GM19455 (cell line): Measurements from ENCODE around the gene BCAS3.

Experiments used
- ATAC-seq: cut with Tn5 transposase; IDR thresholded peaks from one replicate; pipeline ENCODE4 v1.9.1; 2021; ENCODE audit not compliant: unreplicated experiment

BCAS3 gene

DNA sequence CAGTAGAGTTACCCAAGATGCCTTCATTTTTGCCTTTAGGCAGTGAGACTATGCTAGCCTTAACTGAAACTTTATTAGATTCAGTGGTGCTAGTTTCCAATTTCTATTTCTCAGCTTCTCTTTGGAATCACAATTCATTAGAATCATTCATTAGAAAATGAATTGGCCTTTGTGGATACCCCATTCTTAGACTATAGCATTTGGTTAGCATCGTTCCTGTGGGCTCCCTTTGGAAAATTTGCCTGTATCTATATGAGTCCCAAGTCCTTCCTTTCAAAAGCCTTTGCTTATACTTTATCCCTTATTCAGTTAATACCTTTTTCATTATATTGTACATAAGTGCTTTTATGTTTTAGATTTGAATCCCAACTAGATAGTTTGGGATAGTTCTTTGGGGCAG lies 535.0 kb downstream of the BCAS3 start:
- ATAC-seq: no peak

DNA sequence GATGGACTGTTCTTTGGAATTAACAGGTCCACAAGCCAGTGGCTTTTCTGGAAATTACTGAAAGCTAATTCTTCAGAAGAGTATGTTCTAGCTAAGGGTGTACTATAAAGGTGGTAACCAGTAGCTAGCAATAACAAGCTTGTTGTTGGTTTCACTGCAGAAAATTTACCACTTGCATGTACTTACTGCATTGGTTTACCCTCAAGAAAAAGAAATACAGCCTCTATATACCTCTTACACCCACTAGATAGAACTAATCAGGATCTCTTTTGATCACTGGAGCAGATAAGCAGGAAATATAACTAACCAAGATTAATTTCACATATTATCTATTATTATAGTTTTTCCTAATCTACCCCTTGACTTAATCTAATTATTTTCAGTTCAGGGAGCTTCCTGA lies 537.1 kb downstream of the BCAS3 start:
- ATAC-seq: no peak

DNA sequence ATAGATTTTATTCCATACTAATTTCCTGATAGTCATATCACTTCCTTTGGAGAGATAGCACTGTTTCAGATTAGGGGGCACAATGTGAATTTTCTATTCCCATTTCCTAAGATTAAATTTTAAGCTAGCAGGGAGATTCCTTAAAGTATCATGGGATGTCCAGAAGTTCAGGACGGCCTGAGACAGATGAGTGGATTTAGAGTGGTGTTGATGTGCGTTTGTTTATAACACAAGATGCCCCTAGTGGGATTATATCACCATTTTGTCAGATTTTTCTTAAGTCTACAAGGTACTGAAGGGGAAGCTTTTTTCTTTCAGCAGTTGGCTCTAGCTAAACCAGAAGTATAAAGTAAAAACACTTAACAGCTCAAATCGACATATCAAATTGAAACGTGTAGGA lies 538.4 kb downstream of the BCAS3 start:
- ATAC-seq: no peak

DNA sequence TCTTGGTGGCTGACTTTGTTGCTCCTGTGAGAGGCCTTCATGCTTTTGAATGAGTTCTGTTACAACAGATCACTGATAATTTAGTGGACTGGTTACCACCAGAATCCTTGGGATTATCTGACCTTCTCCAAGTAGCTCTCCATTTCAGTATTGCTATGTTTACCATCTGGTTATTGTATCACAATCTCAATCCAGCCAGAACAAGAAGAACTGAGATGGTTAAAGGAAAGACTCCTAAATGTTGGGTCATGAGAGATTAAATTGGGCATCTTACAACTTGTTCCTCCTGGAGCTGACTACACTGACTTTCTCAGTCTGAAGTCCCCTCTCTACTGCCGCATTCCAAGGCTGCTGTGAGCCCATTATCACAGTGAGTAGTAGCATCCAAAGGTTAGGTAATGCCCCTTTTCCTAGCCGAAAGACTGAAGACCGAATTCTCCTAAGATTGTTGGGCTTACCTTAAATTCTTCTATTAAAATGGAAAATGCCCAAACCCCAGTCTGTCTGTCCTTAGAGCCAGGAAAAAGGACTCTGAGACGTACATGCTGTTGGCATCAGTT lies 540.3 kb downstream of the BCAS3 start:
- no peak for ATAC-seq

DNA sequence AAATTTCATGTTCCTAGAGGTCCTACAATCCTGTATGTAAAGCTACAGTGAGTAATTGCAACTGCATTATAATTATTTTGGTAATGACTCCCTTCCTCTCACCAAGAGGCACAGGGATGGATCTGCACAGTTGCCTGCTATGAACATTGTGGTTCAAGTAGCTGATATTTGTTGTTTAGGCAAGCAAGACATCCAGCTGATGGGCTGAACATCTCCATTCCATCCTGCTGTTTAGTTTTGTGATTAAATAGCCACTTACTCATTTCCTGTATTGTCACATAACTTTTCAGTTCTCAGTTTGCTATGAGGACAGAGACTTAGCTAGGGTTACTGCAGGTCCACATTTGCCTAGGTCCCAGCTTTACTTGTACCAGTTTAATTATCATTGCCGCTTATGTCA lies 540.8 kb downstream of the BCAS3 start:
- no peak for ATAC-seq

DNA sequence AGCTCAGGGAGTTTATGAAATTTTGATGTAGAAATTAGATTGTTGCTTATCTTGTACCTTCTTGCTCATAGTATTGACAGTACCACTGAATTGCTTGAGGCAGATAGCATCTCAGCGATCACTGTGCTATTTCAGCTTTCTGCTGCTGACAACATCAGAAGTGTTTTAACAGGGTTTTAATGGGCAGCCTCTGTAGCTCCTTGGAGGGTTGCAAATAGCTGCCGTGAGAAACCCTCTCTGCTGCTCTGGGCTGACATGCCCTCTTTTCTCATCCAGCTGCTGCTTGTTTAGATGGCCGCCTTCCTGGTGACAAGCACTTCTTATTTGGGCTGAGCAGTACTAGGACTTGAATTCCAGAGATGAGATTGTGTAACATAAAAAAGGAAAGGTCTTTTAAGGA lies 541.8 kb downstream of the BCAS3 start:
- no peak for ATAC-seq

DNA sequence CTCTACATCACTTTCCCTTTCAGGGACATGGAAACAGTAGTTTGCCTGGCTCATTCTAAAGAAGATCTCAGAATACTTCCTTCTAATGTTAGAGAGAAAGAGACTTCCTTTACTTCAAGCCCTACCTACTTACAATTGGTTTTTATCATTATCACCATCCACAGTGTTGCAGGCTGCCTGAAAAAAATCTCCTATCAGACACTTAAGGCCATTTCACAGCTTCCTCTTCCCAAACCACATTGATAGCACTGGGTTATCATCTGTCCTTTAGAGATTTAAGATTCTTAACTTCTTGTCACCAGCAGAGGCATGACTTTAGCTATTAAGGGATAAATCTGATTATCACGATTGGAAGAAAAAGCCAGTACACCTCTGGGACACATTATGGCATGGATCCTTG lies 543.5 kb downstream of the BCAS3 start:
- no peak for ATAC-seq

DNA sequence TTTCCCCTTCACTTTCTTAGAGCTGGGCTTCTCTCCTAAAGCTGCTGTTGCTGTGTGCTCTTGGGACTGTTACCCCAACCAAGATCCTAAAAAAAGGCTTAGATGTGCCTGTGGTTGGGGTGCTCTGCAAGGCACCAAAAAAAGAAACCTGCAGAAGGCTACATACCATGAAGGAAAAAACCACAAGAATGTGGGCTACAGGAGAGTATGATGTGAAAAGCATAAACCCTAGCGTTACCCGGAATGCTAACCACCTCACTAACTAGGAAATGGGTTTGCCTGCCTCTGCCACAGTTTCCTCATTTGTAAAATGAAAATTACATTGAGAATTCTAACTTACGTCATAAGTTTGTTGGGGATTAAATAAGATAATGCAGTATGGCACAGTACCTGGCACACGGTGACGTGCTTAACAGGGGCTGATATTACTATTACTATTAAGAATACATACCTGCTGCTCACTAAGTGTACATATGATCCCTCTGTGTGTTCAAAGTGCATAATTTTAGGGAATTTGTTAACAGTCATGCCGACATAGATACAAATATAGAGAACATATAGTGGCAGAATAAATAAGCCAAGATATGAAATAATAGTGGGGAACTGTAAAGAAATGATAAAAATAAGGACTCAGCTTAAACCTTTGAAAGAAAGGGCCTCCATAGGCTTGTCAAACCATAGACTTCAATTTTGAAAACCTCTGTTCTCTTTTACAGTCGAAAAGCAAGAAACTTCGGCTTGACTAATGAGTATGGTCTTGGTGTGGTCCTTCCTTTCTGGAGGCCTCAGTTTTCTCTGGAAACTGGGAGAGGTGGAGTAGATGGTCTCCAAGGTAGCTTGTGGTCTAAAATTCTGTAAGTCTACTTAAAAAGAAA lies 544.2 kb downstream of the BCAS3 start:
- ATAC-seq: no peak

DNA sequence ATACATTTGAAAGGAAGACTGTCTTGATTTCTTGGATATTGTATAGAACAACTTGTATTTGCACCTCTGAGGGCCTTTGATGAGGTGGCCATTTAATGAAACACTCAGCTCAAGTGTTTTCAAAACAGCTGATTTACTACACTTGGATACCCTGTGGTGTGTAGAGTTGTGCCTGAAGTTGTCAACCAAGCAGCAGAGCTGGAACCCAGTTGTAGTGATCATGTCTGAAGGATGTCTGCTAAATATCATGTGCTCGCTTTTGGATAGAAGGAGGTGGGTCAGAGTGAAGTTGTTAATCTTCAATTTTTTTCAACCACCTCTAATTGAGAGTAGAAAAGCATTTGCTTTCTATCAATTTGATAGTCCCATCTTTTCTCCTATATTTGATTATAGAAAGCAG lies 546.1 kb downstream of the BCAS3 start:
- ATAC-seq: no peak

DNA sequence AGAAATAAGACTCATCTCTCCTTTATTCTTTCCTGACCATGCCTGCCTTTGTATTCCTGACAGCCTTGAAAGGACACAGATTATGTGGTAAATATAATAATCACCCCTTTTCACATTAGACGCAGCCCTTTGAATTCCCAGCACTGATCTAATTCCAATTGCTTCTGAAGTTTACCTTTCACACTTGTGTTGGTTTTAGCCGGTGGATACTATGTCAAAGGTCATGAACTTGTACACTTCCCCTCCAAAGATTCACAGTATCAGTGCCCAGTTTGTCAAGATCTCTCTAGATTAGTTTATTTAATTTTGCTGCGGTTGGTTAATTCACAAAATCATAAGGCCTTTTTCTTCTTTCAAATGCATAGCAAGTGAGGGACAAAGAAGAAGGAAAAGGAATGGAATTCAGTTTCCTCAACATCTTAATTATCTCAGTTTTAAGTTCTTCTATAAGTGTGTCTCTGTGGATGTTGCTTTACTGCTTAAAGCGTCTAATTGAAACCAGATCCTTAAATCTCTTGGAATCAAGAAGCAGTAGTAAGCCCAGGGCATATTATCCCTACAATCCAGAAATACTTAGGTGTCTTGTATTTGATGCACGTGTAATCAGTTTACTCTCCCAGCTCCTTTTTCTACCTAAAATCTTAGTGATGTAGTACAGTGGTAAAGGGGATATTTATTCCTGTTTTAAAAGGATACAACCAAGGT lies 547.7 kb downstream of the BCAS3 start:
- ATAC-seq: no peak

DNA sequence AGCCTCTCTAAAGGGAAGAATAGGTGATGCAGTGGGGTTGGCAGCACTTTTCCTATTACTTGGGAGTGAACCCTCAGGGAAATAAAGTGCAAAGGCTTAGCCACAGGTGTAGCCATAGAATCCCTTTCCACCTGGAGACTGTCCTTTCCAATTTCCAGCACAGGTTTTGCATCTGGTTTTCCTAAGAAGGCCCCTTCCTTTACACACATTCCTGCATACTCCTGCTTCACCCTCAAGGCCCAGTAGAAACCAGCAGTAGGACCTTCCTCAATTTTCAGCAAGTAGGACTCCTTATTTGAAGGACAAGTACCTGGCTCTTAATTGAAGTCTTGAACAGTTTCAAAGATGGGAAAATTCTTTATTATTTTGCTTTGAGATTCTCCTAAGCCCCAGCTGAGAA lies 550.2 kb downstream of the BCAS3 start:
- ATAC-seq: no peak

DNA sequence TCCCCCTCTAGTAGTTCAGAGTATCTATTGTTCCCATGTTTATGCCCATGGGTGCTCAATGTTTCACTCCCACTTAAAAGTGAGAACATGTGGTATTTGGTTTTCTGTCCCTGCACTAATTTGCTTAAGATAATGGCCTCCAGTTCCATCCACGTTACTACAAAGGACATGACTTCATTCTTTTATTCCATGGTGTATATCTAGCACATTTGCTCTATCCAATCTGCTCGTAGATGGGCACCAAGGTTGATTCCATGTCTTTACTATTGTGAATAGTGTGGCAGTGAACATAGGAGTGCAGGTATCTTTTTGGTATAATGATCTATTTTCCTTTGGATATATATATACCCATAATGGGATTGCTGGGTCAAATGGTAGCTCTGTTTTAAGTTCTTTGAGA lies 552.8 kb downstream of the BCAS3 start:
- no peak for ATAC-seq

DNA sequence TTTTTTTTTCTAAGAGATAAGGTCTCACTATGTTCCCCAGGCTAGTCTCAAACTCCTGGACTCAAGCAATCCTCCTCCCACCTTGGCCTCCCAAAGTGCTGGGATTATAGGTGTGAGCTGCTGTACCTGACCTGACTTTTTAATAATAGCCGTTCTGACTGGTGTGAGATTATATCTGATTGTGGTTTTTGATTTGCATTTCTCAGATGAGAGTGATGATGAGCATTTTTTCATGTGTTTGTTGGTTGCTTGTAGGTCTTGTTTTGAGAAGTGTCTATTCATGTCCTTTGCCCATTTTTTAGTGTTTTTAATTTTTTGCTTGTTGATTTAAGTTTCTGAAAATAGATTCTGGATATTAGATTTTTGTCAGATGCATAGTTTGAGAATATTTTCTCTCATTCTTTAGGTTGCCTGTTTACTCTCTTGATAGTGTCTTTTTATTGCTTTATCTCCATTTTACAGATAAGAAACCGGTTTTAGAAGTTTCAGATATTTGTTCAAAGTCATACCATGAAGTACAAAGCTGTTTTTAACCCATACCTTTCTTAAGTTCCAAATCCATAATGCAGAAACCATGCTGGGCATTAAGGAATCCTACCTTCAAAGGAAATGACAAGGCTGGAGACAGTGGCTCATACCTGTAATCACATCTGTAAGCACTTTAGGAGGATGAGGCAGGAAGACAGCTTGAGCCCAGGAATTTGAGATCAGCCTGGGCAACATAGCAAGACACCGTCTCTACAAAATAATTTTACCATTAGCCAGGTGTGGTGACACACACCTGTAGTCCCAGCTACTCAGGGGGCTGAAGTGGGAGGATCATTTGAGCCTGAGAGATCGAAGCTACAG lies 553.5 kb downstream of the BCAS3 start:
- ATAC-seq: no peak

DNA sequence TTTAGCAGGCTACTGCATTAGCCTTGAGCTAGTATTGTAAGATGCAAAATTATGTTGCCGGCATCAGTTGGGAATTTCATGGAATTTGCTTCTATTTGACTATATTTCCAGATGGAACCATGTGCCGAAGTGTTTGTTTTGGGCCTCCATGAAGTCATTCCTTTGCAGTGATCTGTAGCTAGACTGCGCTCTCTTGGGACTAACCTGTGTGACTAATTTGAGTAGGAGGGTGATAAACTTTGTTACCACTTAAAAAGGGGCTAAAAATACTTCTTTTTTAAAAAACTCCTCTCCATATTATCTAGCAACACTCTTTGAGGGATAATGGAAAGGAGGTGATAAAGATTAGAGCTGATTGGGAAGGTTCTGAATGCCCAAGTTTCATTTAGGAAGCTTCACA lies 555.2 kb downstream of the BCAS3 start:
- ATAC-seq: no peak

DNA sequence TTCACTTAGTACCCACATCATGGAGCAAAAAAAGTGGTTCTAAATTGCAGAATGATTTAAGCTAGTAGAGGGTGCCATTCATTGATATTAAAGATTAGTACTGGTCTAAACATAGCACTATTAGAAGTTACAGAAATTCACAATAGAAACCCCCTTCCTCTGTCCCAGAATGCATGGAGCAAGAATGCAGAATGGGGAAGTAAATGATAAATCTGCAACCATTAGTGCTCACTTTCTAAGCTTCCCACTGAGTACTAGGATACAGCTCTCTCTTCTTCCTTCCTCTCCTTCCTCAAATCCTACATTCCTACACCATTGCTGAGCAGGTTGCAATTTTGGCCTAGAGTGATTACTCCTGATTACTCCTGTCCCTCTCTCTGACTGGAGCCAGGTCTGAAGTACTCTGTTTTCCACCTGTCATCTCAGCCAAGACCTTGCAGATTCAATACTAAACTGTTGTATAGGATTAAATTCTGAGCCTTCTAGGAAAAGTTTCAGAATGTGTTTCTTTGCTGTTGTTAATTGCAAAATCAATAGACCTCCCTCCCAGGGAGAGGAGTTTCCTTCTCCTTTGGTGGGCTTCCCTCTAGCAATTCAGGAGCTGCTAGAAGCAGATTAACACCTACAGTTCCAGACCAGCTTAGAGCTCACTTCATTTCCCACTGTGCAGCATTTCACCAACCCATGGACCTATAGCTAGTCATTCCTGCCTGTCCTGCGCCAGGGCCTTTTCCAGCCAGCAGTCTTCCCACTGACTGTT lies 556.5 kb downstream of the BCAS3 start:
- no peak for ATAC-seq

DNA sequence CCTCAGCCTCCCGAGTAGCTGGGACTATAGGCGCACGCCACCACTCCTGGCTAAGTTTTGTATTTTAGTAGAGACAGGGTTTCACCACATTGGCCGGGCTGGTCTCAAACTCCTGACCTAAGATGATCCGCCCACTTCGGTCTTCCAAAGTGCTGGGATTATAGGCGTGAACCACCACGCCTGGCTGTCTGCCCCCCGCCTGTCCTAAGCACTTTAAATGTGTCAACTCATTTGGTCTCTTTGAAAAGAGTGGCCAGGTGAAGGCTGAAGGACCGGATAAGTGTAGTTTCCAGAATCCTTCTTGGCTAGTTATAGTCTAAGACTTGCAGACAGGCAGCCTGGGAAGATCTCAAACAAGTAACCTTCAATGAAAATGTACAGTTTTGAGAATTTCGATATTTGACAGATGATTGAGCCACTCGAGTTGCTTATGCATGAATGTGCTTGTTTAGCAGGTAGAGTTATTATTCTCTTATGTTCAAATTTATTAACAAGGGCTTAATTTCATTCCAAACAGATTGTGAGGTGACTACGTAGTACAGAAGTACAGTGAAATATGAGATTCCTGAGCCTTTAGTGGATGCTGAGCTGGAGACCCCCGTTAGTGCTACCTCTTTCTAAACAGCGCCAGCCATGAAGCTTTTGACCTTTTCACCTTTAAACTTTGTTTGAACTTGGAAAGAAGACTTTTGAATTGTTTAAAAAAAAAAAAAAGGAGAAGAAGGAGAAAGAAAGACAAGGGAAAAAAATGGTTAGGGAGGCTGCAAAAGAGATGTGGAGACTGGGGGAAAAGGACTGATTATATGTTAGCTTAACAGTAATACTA lies 557.6 kb downstream of the BCAS3 start:
- no peak for ATAC-seq

DNA sequence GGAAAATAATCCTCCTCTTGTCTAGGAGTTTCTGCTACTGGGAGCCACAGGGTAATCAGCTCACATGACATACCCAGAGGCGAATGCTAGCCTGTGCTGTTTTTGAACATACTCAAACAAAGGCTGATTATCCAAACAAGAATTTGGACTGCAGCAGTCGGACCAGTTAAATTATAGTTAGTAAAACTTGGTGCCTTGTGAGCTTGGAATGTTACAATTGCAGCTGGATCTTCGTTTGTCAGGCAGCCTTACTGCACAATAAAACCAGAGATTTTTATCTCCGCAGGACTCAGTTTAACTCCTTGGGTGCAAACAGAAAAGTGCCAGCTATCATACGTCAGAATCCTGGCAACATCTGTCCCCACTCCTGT lies 558.2 kb downstream of the BCAS3 start:
- ATAC-seq: no peak

DNA sequence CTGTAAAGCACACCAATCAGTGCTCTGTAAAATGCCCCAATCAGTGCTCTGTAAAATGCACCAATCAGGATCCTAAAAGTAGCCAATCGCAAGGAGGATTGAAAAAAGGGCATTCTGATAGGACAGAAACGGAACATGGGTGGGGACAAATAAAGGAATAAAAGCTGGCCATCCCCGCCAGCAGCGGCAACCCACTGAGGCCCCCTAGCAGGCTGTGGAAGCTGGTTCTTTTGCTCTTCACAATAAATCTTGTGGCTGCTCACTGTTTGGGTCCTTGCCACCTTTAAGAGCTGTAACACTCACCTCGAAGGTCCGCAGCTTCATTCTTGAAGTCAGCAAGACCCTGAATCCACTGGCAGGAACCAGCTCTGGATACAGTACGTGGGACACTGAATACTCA lies 559.6 kb downstream of the BCAS3 start:
- no peak for ATAC-seq

DNA sequence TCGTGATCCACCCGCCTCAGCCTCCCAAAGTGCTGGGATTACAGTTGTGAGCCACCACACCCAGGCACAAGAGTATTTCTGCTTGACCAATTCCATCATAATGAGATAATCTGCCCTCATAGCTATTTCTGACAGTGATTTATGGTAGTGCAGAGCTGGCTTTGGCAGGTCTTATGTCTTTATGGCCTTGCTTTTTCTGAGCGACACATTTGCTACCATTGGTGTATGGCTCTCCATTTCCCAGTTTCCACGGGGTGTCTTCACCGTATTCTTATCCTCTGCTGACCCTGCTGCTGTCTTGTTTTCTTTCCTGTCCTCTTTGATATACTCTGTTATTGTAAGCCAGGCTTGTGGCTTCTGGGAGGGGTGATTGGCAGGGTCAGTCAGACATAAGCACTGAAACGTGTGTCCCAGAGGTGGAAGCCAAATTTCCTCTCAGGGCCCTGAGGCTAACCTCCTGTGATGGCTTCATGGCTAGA lies 560.8 kb downstream of the BCAS3 start:
- ATAC-seq: no peak

DNA sequence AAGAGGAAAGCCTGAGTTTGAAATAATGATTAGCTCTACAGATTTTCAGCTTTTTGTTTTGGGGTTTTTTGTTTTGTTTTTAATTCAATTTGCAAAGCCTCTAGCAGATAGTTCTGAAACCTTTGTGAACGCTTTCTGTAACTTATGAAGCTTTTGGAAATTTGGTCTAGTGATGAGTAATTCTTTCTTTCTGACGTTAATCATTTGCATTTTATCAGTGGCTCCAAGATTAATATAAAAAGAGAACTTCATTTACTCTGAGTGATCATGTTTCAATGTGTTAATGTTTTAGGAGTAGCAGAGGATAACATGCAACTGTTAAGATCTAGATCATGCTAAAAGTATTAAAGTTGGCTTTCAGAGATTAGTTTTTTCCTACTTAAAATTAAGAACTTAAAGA lies 561.7 kb downstream of the BCAS3 start:
- ATAC-seq: no peak
